ENCODE measurements around the gene SLC35F4. TPM values are rescaled to one million over a fixed set of nuclear protein-coding genes. Genes with fewer than 3 reads are reported as not detected.

The SLC35F4 gene
- total and polyA plus RNA-seq, 7 experiments from 2014 or later: not detected

DNA sequence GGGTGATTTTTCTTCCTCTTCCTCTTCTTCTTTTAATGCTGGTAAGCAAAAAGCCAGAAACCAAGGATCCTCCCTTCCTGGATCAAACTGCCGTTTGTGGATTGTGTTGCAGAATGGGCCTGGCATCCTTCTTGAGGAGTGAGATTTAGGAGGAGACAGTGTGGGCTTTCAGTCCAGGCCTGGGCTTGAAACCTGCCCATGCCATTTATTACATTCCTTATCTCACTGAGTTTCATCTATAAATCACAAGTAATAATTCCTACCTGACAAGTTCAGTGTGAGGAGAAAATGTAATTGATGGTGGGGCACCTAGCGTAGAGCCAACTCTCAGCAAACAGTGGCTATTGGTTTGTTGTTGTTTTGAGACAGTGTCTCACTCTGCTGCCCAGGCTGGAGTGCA lies 126.4 kb downstream of the SLC35F4 start:
- Histone ChIP-seq H3K4me1 (ENCODE audit: control insufficient read depth in 2 of 2, insufficient read depth in 2 of 2, low read length in 2 of 2) (no peaks in the 10 kb centered on the region), H3K27ac (ENCODE audit: low read depth, low read length) (no peak overlapping the region), H3K36me3 (ENCODE audit: control insufficient read depth in 2 of 3, insufficient read depth in 3 of 3, low read length in 3 of 3) (no peaks in the 10 kb centered on the region), H3K4me3 (ENCODE audit: low read length) (no peak overlapping the region), H3K27me3 (ENCODE audit: control insufficient read depth in 2 of 2, insufficient read depth in 2 of 2, low read length in 2 of 2) (no peaks in the 10 kb centered on the region), H3K9me3 (ENCODE audit: control insufficient read depth in 2 of 3, low read length in 3 of 3) (no peaks in the 10 kb centered on the region)
- intact Hi-C loops (cut with micrococcal nuclease): no loop called here
- POLR2A ChIA-PET: no interaction called here
- Mint-ChIP-seq H3K27ac (no peak overlapping the region), H3K4me3 (no peak overlapping the region), H3K9me3 (peaks cover 0 to 15% (median 6%) of the 10 kb centered on the region in 11 donors), H3K4me1 (no peaks in the 10 kb centered on the region), H3K27me3 (peaks cover 0 to 15% (median 0%) of the 10 kb centered on the region in 5 donors), H3K36me3 (peaks cover 0 to 8% (median 0%) of the 10 kb centered on the region in 5 donors)
- DNase-seq: no peak
- ATAC-seq: no peak
- CTCF ChIA-PET: no interaction called here

DNA sequence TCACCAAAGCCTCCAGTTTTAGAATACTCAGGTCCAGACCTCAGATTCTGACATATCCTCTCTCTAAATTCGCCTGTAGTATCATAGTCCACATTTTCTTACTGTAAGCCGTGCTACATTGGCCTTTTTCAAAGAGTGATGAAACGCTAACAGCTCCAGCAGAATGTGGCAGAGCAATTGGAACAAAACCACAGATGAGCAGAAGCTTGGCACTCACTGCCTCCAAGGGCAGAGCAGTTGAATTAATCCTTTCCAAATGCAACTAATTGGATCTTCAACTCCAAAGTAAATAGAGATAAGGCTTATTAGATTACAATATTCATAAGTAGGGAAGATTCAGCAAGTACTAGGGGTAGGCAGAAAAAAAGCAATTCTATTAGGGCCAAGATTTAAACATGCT lies 128.3 kb downstream of the SLC35F4 start:
- Mint-ChIP-seq H3K4me3 (no peak overlapping the region), H3K36me3 (peaks cover 0 to 4% (median 0%) of the 10 kb centered on the region in 5 donors), H3K4me1 (no peaks in the 10 kb centered on the region), H3K9me3 (peaks cover 0 to 9% (median 2%) of the 10 kb centered on the region in 11 donors), H3K27ac (no peak overlapping the region), H3K27me3 (peaks cover 0 to 15% (median 0%) of the 10 kb centered on the region in 5 donors)
- ChIA-PET POLR2A (no interaction called here), CTCF (no interaction called here)
- ATAC-seq: no peak
- no peak for DNase-seq
- intact Hi-C loops (cut with micrococcal nuclease): no loop called here
- Histone ChIP-seq H3K27me3 (ENCODE audit: control insufficient read depth in 2 of 2, insufficient read depth in 2 of 2, low read length in 2 of 2) (no peaks in the 10 kb centered on the region), H3K27ac (ENCODE audit: low read depth, low read length) (no peak overlapping the region), H3K4me3 (ENCODE audit: low read length) (no peak overlapping the region), H3K9me3 (ENCODE audit: control insufficient read depth in 2 of 3, low read length in 3 of 3) (no peaks in the 10 kb centered on the region), H3K36me3 (ENCODE audit: control insufficient read depth in 2 of 3, insufficient read depth in 3 of 3, low read length in 3 of 3) (no peaks in the 10 kb centered on the region), H3K4me1 (ENCODE audit: control insufficient read depth in 2 of 2, insufficient read depth in 2 of 2, low read length in 2 of 2) (no peaks in the 10 kb centered on the region)

DNA sequence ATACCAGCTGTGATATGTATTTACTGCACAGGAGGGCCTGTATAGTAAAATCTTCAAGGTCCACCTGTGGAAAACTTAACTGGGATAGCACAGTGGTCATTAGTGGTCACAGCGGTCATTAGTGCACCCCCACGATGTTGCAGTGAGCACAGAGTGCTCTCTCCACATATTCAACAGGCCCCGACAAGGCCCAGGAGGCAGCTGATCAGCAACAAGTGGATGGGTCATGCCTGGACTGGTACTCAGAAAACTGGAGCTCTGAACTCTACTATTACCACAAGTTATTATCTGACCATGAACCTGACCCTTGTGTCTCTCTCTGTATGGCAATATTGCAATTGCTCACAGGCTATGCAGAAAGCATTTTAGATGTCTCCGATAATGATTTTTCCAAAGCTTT lies 129.5 kb downstream of the SLC35F4 start:
- H3K36me3 Mint-ChIP-seq: peaks cover 0 to 3% (median 0%) of the 10 kb centered on the region in 5 donors
- H3K4me3 Mint-ChIP-seq: no peak overlapping the region
- intact Hi-C loops (cut with micrococcal nuclease): no loop called here
- H3K27me3 ChIP-seq (ENCODE audit: control insufficient read depth in 2 of 2, insufficient read depth in 2 of 2, low read length in 2 of 2): no peaks in the 10 kb centered on the region
- ChIA-PET POLR2A (no interaction called here), CTCF (no interaction called here)
- ATAC-seq (no peak), DNase-seq (no peak)
- peaks cover 0 to 5% (median 2%) of the 10 kb centered on the region in 11 donors for H3K9me3 Mint-ChIP-seq
- H3K27me3 Mint-ChIP-seq: peaks cover 0 to 14% (median 2%) of the 10 kb centered on the region in 5 donors
- H3K4me1 ChIP-seq (ENCODE audit: control insufficient read depth in 2 of 2, insufficient read depth in 2 of 2, low read length in 2 of 2): no peaks in the 10 kb centered on the region
- no peak overlapping the region for H3K27ac ChIP-seq (ENCODE audit: low read depth, low read length)
- no peak overlapping the region for H3K4me3 ChIP-seq (ENCODE audit: low read length)
- H3K4me1 Mint-ChIP-seq: no peaks in the 10 kb centered on the region
- no peak overlapping the region for H3K27ac Mint-ChIP-seq
- no peaks in the 10 kb centered on the region for H3K36me3 ChIP-seq (ENCODE audit: control insufficient read depth in 2 of 3, insufficient read depth in 3 of 3, low read length in 3 of 3)
- H3K9me3 ChIP-seq (ENCODE audit: control insufficient read depth in 2 of 3, low read length in 3 of 3): no peaks in the 10 kb centered on the region

DNA sequence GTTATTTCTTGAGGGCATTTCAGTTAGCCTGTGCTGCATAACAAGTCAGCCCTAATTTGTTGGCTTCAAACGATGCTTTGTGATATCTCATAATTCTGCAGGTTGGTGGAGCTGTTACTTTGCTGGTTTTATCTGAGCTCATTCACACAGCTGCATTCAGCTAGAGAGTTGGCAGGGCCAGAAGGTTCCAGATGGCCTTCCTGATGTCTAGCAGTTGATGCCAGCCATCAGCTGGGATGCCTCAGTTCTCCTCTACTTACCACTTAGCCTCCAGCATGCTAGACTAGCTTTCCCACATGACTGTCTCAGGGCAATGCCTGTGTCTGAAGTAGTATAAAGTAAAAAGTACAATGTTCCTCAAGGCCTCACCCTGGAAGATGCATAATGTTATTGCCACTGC lies 130.6 kb downstream of the SLC35F4 start:
- Mint-ChIP-seq H3K4me1 (no peaks in the 10 kb centered on the region), H3K27me3 (peaks cover 2 to 8% (median 5%) of the 10 kb centered on the region in 5 donors), H3K4me3 (no peak overlapping the region), H3K36me3 (no peaks in the 10 kb centered on the region), H3K9me3 (peaks cover 0 to 10% (median 0%) of the 10 kb centered on the region in 11 donors), H3K27ac (no peak overlapping the region)
- Histone ChIP-seq H3K36me3 (ENCODE audit: control insufficient read depth in 2 of 3, insufficient read depth in 3 of 3, low read length in 3 of 3) (no peaks in the 10 kb centered on the region), H3K4me3 (ENCODE audit: low read length) (no peak overlapping the region), H3K4me1 (ENCODE audit: control insufficient read depth in 2 of 2, insufficient read depth in 2 of 2, low read length in 2 of 2) (no peaks in the 10 kb centered on the region), H3K27ac (ENCODE audit: low read depth, low read length) (no peak overlapping the region), H3K27me3 (ENCODE audit: control insufficient read depth in 2 of 2, insufficient read depth in 2 of 2, low read length in 2 of 2) (no peaks in the 10 kb centered on the region), H3K9me3 (ENCODE audit: control insufficient read depth in 2 of 3, low read length in 3 of 3) (no peaks in the 10 kb centered on the region)
- ATAC-seq: no peak
- CTCF ChIA-PET: no interaction called here
- DNase-seq: no peak
- POLR2A ChIA-PET: no interaction called here
- intact Hi-C loops (cut with micrococcal nuclease): no loop called here

- Mint-ChIP-seq H3K27me3 (peaks cover 2 to 13% (median 9%) of the 10 kb centered on the region in 5 donors), H3K4me3 (no peak overlapping the region), H3K9me3 (peaks cover 0 to 17% (median 0%) of the 10 kb centered on the region in 11 donors), H3K36me3 (no peaks in the 10 kb centered on the region), H3K4me1 (no peaks in the 10 kb centered on the region), H3K27ac (no peak overlapping the region)
- intact Hi-C loops (cut with micrococcal nuclease): no loop called here
- Histone ChIP-seq H3K36me3 (ENCODE audit: control insufficient read depth in 2 of 3, insufficient read depth in 3 of 3, low read length in 3 of 3) (no peaks in the 10 kb centered on the region), H3K27ac (ENCODE audit: low read depth, low read length) (no peak overlapping the region), H3K9me3 (ENCODE audit: control insufficient read depth in 2 of 3, low read length in 3 of 3) (no peaks in the 10 kb centered on the region), H3K4me3 (ENCODE audit: low read length) (no peak overlapping the region), H3K4me1 (ENCODE audit: control insufficient read depth in 2 of 2, insufficient read depth in 2 of 2, low read length in 2 of 2) (no peaks in the 10 kb centered on the region), H3K27me3 (ENCODE audit: control insufficient read depth in 2 of 2, insufficient read depth in 2 of 2, low read length in 2 of 2) (no peaks in the 10 kb centered on the region)
- ChIA-PET POLR2A (no interaction called here), CTCF (no interaction called here)
- ATAC-seq (no peak), DNase-seq (no peak)
These were observed 133.2 kb downstream of the SLC35F4 start for GRCh38 chr14:57732463-57733285.

DNA sequence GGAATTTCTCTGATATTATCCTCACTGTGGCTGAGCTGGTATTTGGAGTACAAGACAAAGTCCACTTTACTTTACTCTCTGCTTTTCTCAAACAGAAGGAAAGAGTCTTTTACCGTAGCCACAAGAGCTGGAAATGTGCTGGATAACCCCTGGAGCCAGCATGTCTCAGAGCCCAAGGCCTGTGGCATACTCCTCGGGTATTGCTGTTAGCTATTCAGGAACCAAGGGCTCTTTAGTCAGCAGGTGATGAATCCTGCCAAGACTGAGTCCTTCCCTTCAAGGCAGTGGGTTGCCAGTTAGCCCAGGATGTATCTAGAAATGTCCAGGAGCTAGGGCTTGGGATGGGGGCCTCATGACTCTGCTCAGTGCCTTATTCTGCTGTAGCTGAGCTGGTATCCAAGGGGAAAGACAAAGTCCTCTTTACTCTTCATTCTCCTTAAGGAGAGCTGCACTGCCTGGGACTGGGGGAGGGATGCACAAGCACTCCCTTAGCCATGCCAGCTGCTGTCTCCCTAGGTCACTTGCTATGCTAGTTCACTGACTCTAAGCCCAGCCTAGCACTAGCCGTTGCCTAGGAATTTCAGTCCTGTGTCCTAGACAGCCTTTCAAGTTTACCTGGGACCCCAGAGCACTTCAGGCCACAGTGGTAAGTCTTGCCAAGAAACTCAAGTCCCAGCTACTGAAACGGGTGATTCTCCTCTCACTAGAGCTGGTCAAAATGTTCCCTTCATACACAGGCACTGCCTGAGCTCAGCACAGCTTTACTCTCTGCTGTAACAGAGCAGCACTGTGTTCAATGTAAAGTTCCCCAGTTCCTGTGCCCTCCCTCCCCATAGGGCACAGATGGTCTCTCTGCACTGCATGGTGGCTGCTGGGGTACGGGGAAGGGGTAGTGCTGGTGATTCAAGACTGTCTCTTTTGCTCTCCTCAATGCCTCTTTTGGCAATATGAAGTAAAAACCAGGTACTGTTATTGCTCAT lies 136.4 kb downstream of the SLC35F4 start:
- intact Hi-C loops (cut with micrococcal nuclease): no loop called here
- no peak for DNase-seq
- no peaks in the 10 kb centered on the region for H3K4me1 Mint-ChIP-seq
- Histone ChIP-seq H3K36me3 (ENCODE audit: control insufficient read depth in 2 of 3, insufficient read depth in 3 of 3, low read length in 3 of 3) (no peaks in the 10 kb centered on the region), H3K4me3 (ENCODE audit: low read length) (no peak overlapping the region), H3K27ac (ENCODE audit: low read depth, low read length) (no peak overlapping the region), H3K27me3 (ENCODE audit: control insufficient read depth in 2 of 2, insufficient read depth in 2 of 2, low read length in 2 of 2) (no peaks in the 10 kb centered on the region), H3K9me3 (ENCODE audit: control insufficient read depth in 2 of 3, low read length in 3 of 3) (no peaks in the 10 kb centered on the region), H3K4me1 (ENCODE audit: control insufficient read depth in 2 of 2, insufficient read depth in 2 of 2, low read length in 2 of 2) (no peaks in the 10 kb centered on the region)
- ATAC-seq: no peak
- H3K9me3 Mint-ChIP-seq: peaks cover 0 to 17% (median 0%) of the 10 kb centered on the region in 11 donors
- no peak overlapping the region for H3K27ac Mint-ChIP-seq
- H3K4me3 Mint-ChIP-seq: no peak overlapping the region
- H3K27me3 Mint-ChIP-seq: peaks cover 2 to 13% (median 9%) of the 10 kb centered on the region in 5 donors
- POLR2A ChIA-PET: no interaction called here
- CTCF ChIA-PET: interaction anchor here (0.6 kb wide), 1 partner anchor 57 kb away, joined by 3 read pairs; no protein-coding TSS in a partner anchor
- H3K36me3 Mint-ChIP-seq: no peaks in the 10 kb centered on the region
